Measurements from ENCODE around the gene IMMP2L.
"Not testable (repeated sequence)": the region's sequence is repeated elsewhere in the genome, so short reads cannot be mapped to it uniquely, and the experiment has no call there.

Gene IMMP2L

GRCh38 chr7:111508387-111508786, 53.9 kb downstream of the IMMP2L start:
- no peak for DNase-seq (ENCODE audit: low spot score)

DNA sequence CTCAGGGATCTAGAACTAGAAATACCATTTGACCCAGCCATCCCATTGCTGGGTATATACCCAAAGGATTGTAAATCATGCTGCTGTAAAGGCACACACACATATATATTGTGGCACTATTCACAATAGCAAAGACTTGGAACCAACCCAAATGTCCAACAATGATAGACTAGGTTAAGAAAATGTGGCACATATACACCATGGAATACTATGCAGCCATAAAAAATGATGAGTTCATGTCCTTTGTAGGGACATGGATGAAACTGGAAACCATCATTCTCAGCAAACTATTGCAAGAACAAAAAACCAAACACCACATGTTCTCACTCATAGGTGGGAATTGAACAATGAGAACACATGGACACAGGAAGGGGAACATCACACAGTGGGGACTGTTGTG, 56.9 kb downstream of the IMMP2L start:
- DNase-seq (ENCODE audit: low spot score) = not testable (repeated sequence)

DNA sequence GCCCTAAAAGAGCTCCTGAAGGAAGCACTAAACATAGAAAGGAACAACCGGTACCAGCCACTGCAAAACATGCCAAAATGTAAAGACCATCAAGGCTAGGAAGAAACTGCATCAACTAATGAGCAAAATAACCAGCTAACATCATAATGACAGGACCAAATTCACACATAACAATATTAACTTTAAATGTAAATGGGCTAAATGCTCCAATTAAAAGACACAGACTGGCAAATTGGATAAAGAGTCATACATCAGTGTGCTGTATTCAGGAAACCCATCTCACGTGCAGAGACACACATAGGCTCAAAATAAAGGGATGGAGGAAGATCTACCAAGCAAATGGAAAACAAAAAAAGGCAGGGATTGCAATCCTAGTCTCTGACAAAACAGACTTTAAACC, 60.5 kb downstream of the IMMP2L start:
- not testable (repeated sequence) for DNase-seq (ENCODE audit: low spot score)

GRCh38 chr7:111499027-111499426, 63.3 kb downstream of the IMMP2L start:
- no peak for DNase-seq (ENCODE audit: low spot score)

GRCh38 chr7:111498391-111499007, 63.8 kb downstream of the IMMP2L start:
- no peak for DNase-seq (ENCODE audit: low spot score)

- DNase-seq (ENCODE audit: low spot score) = no peak
Measured at GRCh38 chr7:111495173-111495810, 67.0 kb downstream of the IMMP2L start.

DNA sequence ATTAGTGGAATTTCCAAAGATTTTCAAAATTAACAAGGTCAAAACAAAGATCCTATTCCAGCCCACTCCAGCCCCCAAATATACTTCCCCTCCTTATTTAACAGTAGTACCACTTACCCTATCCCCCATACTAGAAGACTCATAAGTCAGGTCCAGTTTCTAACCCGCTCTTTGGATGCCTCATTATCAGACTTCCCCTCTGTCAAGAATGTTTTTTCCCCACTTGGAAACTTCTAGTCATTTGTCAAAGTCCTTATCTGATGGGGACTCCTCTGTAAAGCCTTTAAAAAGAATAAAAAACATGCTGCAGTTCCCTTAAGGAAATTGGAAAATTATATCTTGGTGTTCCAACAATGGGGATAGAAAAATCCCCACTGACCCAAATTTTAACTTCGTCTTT, 70.1 kb downstream of the IMMP2L start:
- no peak for DNase-seq (ENCODE audit: low spot score)

DNA sequence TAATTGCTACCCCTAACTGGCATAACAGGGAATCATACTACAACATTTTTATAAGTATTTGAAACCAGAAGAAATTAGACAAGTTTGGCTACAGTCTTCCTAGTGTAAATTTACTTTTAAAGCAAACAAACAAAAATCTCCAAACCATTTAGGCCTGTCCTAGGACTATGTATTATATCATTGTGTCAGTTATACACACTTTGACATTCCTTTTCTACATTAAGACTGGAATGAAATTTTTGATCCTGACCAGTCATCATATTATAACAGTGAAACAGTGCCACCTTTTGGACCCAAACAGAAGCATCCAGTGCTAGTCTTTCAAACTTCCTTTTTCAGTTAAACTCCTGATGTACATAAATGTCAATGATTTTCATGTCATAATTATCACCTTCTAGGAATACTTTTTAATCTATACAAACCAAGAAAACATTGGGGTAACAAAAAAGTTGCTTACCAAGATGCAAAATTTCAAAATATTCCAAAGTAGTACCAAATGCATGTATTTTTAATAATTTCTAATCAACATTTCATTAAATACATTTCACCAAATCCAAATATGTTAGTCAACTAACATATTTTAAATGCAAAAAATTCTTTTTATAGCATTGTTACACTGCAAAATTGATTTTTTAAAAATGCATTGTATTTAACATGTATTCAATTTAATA, 75.7 kb downstream of the IMMP2L start:
- peak; percentile 69 for DNase-seq (ENCODE audit: low spot score)

DNA sequence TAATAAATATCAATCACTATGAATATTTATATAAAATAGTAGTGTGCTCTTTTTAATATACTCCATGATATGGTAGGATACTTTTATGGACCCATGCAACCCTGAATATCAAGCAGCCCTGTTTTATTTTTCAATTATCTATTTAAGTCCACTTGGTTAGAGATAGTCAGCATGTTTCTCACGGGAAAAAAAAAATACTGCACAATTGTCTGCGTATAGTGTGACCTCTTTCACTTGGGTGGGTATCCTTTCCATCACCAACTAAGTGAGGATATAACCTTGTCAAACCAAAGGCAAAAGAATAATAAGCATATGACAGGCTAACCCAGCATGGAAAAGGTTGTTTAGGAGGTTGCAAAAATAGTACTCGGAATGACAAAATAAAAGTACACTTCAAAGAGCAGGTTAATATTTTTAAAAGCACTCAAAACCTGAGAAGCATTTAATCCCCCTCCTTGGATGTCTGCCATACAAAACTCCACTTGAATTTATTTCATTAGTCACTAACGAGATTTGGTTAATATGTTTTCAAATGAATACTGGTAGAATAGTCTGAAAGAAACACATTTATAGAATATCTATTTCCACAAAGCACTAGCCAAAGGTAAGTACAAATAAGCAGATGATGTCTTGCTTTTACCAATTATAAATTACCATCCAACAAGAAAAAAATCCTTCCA, 76.5 kb downstream of the IMMP2L start:
- no peak for DNase-seq (ENCODE audit: low spot score)

DNA sequence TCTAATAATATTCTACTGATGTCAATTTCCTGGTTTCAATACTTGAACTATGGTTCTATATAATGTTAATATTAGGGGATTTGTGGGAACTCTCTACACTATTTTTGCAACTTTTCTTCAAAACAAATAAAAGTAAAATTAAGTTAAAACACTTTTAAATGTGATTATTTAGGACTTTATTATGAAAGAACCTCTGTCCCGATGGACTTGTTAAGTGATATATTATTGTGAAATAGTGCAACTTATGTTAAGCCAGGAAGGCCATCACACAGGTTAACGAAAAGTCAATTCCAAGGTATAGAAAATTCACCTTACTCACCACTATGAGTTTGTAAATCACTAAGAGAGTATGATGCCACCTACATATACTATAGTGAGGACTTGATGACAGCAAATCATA, 79.2 kb downstream of the IMMP2L start:
- no peak for DNase-seq (ENCODE audit: low spot score)

- no peak for DNase-seq (ENCODE audit: low spot score)
Measured at GRCh38 chr7:111477462-111478225, 84.6 kb downstream of the IMMP2L start.

DNA sequence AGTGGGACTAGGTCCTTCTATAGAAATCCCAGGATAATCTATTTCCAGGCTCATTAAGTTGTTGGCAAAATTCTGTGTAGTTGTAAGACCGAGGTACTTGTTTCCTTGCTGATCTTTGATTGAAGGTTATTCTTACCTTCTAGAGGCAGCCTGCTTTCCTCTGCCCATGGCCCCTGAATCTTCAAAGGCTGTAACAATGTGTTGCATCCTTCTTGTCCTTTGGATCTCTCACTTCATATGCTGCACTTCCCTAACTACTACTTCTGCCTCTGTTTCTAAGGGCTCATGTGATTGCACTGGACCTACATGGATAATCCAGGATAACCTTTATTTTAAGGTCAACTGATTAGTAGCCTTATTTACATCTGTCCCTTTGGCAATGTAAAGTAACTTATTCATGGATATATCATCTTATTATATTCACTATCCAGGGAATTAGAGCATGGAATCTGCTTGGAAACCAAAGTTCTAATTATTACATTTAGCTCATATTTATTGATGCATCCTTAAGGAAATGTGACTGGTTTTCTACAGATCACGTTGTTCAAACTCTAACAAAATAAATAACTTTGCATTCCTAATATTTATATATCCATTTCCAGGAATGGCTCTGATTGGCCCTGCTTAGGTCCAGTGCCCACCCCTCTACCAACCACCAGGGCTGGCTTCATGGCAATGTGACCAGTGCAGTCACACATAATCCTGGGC, 85.6 kb downstream of the IMMP2L start:
- DNase-seq (ENCODE audit: low spot score) = no peak

- DNase-seq (ENCODE audit: low spot score) = no peak
Measured at GRCh38 chr7:111475959-111476358, 86.3 kb downstream of the IMMP2L start.

DNA sequence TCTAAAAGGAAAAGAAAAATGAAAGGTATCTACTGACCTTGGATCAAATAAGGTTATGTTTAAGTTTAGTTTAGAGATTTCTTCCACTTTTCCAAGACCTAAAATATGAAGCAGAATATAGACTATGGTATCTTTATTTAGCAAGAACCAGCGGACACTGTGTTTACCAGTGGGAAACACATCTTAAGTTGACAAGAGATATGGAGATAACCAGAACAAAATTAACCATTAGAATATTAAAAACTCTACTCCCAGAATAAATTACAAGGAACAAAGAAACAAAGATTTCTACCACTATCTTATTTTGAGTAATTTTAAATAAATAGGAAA, 86.9 kb downstream of the IMMP2L start:
- no peak for DNase-seq (ENCODE audit: low spot score)

DNA sequence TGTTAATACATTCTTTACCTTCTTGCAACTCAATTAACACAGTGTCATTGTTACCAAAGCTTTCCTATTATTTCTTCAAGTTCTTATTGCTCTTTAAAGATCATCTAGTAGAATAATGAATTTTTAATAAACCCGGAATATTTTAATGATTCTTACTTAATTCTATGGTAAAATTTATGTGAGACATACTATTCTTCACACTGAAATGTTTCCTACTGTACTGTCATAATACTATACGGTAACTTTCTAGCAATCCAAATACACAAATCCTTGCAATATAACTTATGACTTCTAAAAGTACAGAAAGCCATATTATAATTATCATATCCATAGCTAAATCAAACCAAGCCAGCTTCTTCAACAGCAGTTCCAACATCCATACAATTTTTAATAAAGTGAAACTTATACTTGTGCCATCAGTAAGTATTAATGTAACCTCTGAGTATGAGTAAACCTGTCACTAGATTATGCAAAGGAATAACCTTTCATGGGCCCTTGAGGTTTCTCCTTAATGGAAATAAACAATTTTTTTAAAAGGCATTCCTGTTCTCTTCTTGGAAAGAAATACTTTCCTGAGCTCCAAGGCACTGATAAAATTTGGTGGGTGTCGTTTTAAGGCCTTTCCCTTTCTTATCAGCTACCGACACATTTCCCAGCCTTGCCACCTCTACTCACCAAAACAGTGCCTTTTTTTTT, 87.4 kb downstream of the IMMP2L start:
- DNase-seq (ENCODE audit: low spot score) = no peak

- no peak for DNase-seq (ENCODE audit: low spot score)
Measured at GRCh38 chr7:111473449-111474198, 88.7 kb downstream of the IMMP2L start.

DNA sequence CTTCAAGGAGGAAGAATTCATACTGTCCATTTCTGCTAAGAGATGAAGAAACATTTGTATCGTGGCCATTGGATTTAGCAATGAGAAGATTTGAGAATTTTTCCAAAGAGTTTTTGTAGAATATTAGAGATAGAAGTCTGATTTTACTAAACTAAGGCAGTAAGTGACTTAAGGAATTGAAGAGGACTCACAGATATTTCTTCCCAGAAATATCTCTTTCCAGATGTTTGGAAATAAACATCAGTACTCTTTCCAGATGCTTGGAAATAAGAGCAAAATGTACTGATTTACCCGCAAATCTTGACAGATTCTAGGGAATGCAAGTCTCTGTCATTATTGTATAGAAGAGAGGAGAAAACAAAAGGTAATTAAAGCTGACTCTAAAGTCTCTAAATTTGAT, 91.3 kb downstream of the IMMP2L start:
- DNase-seq (ENCODE audit: low spot score) = no peak

- DNase-seq (ENCODE audit: low spot score) = not testable (repeated sequence)
Measured at GRCh38 chr7:111469894-111470293, 92.4 kb downstream of the IMMP2L start.

GRCh38 chr7:111465774-111466173, 96.5 kb downstream of the IMMP2L start:
- not testable (repeated sequence) for DNase-seq (ENCODE audit: low spot score)

- DNase-seq (ENCODE audit: low spot score) = no peak
Measured at GRCh38 chr7:111460695-111461094, 101.6 kb downstream of the IMMP2L start.

Data from COLO829 (cell line).